Measurements from ENCODE around the gene OR52I1. TPM values are rescaled to one million over a fixed set of nuclear protein-coding genes. Genes with fewer than 3 reads are reported as not detected.

OR52I1 gene
- total RNA-seq, 2 donors from 2014 or later, result not detected

DNA sequence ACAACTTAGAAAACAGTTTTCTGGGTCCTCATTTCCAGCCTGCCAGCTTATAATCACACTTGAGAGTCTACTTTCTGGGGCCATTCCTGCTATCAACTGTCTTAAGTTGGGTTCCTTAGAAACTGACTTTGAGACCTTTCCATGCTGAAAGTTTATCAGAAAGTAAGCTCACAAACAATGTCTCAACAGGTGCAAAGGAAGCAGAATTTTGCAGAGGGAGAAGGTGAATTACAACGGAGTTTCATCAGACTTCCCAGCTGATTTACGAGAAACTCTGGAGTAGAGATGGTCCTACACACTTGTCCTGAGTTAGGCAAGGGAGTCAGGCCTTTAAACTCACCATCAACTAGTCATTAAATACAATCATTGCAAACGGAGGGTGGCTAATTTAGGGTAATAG is 17.0 kb upstream of the OR52I1 start:
- Mint-ChIP-seq H3K4me1 (peaks cover 15% of the 10 kb centered on the region), H3K36me3 (ENCODE audit: low read depth) (no peaks in the 10 kb centered on the region), H3K9me3 (no peaks in the 10 kb centered on the region), H3K4me3 (no peak overlapping the region), H3K27me3 (ENCODE audit: insufficient read depth) (no peaks in the 10 kb centered on the region), H3K27ac (no peak overlapping the region)
- Histone ChIP-seq H3K4me3 (ENCODE audit: low read length) (no peak overlapping the region), H3K27ac (ENCODE audit: low read depth, low read length) (no peak overlapping the region), H3K9ac (ENCODE audit: extremely low read depth, low read length, poor library complexity, severe bottlenecking) (no peak overlapping the region), H3K9me3 (ENCODE audit: control insufficient read depth, low read length) (no peaks in the 10 kb centered on the region), H3K4me1 (ENCODE audit: control insufficient read depth, insufficient read depth, low read length) (no peaks in the 10 kb centered on the region), H3K36me3 (ENCODE audit: control insufficient read depth, insufficient read depth, low read length) (no peaks in the 10 kb centered on the region), H3K27me3 (ENCODE audit: control insufficient read depth, insufficient read depth, low read length, poor library complexity, severe bottlenecking) (no peaks in the 10 kb centered on the region)
- WGBS, 2 experiments (ENCODE audit: insufficient coverage in 1 of 2, insufficient read length in 1 of 2), result 81 to 83% methylated on average over 2 to 3 of the region's 3 CpGs
- TF ChIP-seq CTCF (conservative IDR thresholded peaks at IDR 0.05), result no peak
- DNase-seq, result no peak

GRCh38 chr11:4577761-4578160 is 16.1 kb upstream of the OR52I1 start:
- Histone ChIP-seq H3K4me1 (ENCODE audit: control insufficient read depth, insufficient read depth, low read length) (no peaks in the 10 kb centered on the region), H3K9ac (ENCODE audit: extremely low read depth, low read length, poor library complexity, severe bottlenecking) (no peak overlapping the region), H3K27ac (ENCODE audit: low read depth, low read length) (no peak overlapping the region), H3K9me3 (ENCODE audit: control insufficient read depth, low read length) (no peaks in the 10 kb centered on the region), H3K4me3 (ENCODE audit: low read length) (no peak overlapping the region), H3K27me3 (ENCODE audit: control insufficient read depth, insufficient read depth, low read length, poor library complexity, severe bottlenecking) (no peaks in the 10 kb centered on the region), H3K36me3 (ENCODE audit: control insufficient read depth, insufficient read depth, low read length) (no peaks in the 10 kb centered on the region)
- 97 to 100% methylated on average over 1 to 2 of the region's 2 CpGs for WGBS, 2 experiments (ENCODE audit: insufficient coverage in 1 of 2, insufficient read length in 1 of 2)
- Mint-ChIP-seq H3K27ac (no peak overlapping the region), H3K36me3 (ENCODE audit: low read depth) (no peaks in the 10 kb centered on the region), H3K27me3 (ENCODE audit: insufficient read depth) (no peaks in the 10 kb centered on the region), H3K9me3 (no peaks in the 10 kb centered on the region), H3K4me3 (no peak overlapping the region), H3K4me1 (peaks cover 15% of the 10 kb centered on the region)
- TF ChIP-seq CTCF (conservative IDR thresholded peaks at IDR 0.05), result no peak
- no peak for DNase-seq

DNA sequence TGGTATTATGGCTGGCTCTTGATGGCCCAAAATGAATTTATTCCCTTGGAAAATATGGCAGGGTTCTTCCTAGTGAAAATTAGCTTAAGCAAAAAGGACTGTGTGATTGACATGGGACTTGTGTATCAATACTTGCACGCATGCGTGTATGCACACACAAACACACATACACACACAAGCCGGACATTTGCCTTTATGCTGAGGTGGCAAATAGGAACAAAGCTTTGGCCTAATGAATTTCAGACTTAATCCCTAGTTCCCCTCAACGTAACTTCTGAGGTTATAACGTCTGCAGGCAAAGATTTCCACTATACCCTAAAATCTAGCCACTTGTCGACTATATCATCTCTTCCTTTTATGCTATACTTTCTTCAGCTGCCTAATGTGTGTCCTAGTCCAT is 15.2 kb upstream of the OR52I1 start:
- no peak overlapping the region for H3K27ac ChIP-seq (ENCODE audit: low read depth, low read length)
- H3K27me3 Mint-ChIP-seq (ENCODE audit: insufficient read depth), result no peaks in the 10 kb centered on the region
- H3K36me3 ChIP-seq (ENCODE audit: control insufficient read depth, insufficient read depth, low read length), result no peaks in the 10 kb centered on the region
- 88 to 91% methylated on average over 4 to 6 of the region's 6 CpGs for WGBS, 2 experiments (ENCODE audit: insufficient coverage in 1 of 2, insufficient read length in 1 of 2)
- H3K9me3 ChIP-seq (ENCODE audit: control insufficient read depth, low read length), result no peaks in the 10 kb centered on the region
- H3K36me3 Mint-ChIP-seq (ENCODE audit: low read depth), result no peaks in the 10 kb centered on the region
- no peak for DNase-seq
- H3K4me1 Mint-ChIP-seq, result peaks cover 15% of the 10 kb centered on the region
- H3K9me3 Mint-ChIP-seq, result no peaks in the 10 kb centered on the region
- no peak overlapping the region for H3K4me3 Mint-ChIP-seq
- no peaks in the 10 kb centered on the region for H3K4me1 ChIP-seq (ENCODE audit: control insufficient read depth, insufficient read depth, low read length)
- H3K4me3 ChIP-seq (ENCODE audit: low read length), result no peak overlapping the region
- TF ChIP-seq CTCF (conservative IDR thresholded peaks at IDR 0.05), result no peak
- no peaks in the 10 kb centered on the region for H3K27me3 ChIP-seq (ENCODE audit: control insufficient read depth, insufficient read depth, low read length, poor library complexity, severe bottlenecking)
- H3K9ac ChIP-seq (ENCODE audit: extremely low read depth, low read length, poor library complexity, severe bottlenecking), result no peak overlapping the region
- H3K27ac Mint-ChIP-seq, result no peak overlapping the region
